ENCODE data around the gene CCNJL.

- TF ChIP-seq POLR2A (IDR thresholded peaks at IDR 0.05; ENCODE audit: low read length) (no peak), GATA1 (IDR thresholded peaks at IDR 0.05; ENCODE audit: low read depth, low read length) (no peak)
These were observed 24.8 kb downstream of the CCNJL start for GRCh38 chr5:160287378-160288051.

All from erythroblast (primary cell).